GM12878 (cell line): ENCODE results near the gene SUMF1. TPM values are rescaled to one million over a fixed set of nuclear protein-coding genes. Genes with fewer than 3 reads are reported as not detected.

Experiments used
- ATAC-seq: fragments of 200-7000 bp; cut with Tn5 transposase; 3 replicates; pipeline ENCODE4 v1.9.1; 2020; ENCODE audit warnings: mild to moderate bottlenecking, moderate library complexity
- BruUV-seq: library from RNA; stranded (reverse); fragments of 400-500 nt; replicated peaks from 2 replicates; lab custom pipeline; 2021; lab: Mats Ljungman, UMichigan
- CTCF ChIA-PET: fragments of 300-600 bp; sonication (Branson Sonifier 250); formaldehyde crosslinking; extraction: SDS; loops from one replicate; lab custom pipeline; 2021; ENCODE audit warnings: inconsistent platforms; lab: Yijun Ruan, JAX
- POLR2A ChIA-PET: fragments of 350-600 bp; formaldehyde crosslinking; extraction: SDS; loops from one replicate; lab custom pipeline; 2021; ENCODE audit warnings: inconsistent platforms; lab: Charles Lee
- RAD21 ChIA-PET: fragments of 300-600 bp; sonication (Branson Sonifier 250); formaldehyde crosslinking; loops from one replicate; lab custom pipeline; 2023; ENCODE audit warnings: antibody characterized with exemption; ENCODE audit not compliant: unreplicated experiment; lab: Charles Lee
- SMC1A ChIA-PET: fragments of 300-600 bp; sonication (Branson Sonifier 250); formaldehyde crosslinking; loops from one replicate; lab custom pipeline; 2023; ENCODE audit not compliant: unreplicated experiment, uncharacterized antibody; lab: Charles Lee
- DNase-seq: peaks from one replicate; pipeline ENCODE4 v3.0.0-alpha.2; 2011; ENCODE audit warnings: low read depth, low spot score
- FAIRE-seq: peaks from 3 replicates; lab custom pipeline; 2011; peaks lifted over from hg19 to GRCh38; lab: Jason Lieb, UNC
- H2AFZ ChIP-seq: 2 replicates; pipeline ENCODE4 v1.6.0; 2011; ENCODE audit warnings: low read depth, low read length, control low read depth; ENCODE audit not compliant: control insufficient read depth
- H3K27ac ChIP-seq: 2 replicates; pipeline ENCODE4 v1.5.1; 2011; ENCODE audit warnings: control low read depth; ENCODE audit not compliant: control insufficient read depth, insufficient read depth
- H3K27me3 ChIP-seq, 2 experiments: replicated peaks in 1 of 2; 2 replicates each; pipeline versions ENCODE4 v1.6.0 to v1.6.1; 2011; ENCODE audit warnings: low read length in 1 of 2; ENCODE audit not compliant: control insufficient read depth in 2 of 2, insufficient read depth in 2 of 2
- H3K36me3 ChIP-seq, 2 experiments: 2 replicates each; pipeline ENCODE4 v1.5.1; 2011; ENCODE audit warnings: low read length in 1 of 2; ENCODE audit not compliant: control insufficient read depth in 2 of 2, insufficient read depth in 2 of 2
- H3K4me1 ChIP-seq: 2 replicates; pipeline ENCODE4 v1.6.1; 2011; ENCODE audit warnings: mild to moderate bottlenecking, low read length, moderate library complexity, mixed read lengths; ENCODE audit not compliant: control insufficient read depth, insufficient read depth
- H3K4me2 ChIP-seq: 2 replicates; pipeline ENCODE4 v1.6.0; 2011; ENCODE audit warnings: control low read depth; ENCODE audit not compliant: control insufficient read depth, insufficient read depth
- H3K4me3 ChIP-seq: fragments of 200-600 bp; sonication (generic); 2 replicates; pipeline ENCODE4 v1.5.1; 2016
- H3K79me2 ChIP-seq: 2 replicates; pipeline ENCODE4 v1.6.0; 2011; ENCODE audit warnings: low read length; ENCODE audit not compliant: control insufficient read depth, insufficient read depth
- H3K9ac ChIP-seq: 2 replicates; pipeline ENCODE4 v1.8.0; 2011; ENCODE audit warnings: low read length, control low read depth, mixed read lengths; ENCODE audit not compliant: control insufficient read depth, insufficient read depth
- H3K9me3 ChIP-seq: replicated peaks from 3 replicates; pipeline ENCODE4 v1.5.1; 2011; ENCODE audit warnings: mild to moderate bottlenecking, low read length; ENCODE audit not compliant: control insufficient read depth, insufficient read depth
- H4K20me1 ChIP-seq: 2 replicates; pipeline ENCODE4 v1.6.0; 2011; ENCODE audit not compliant: control insufficient read depth, insufficient read depth
- EED ChIP-seq: sonication (generic); IDR thresholded peaks from 2 replicates; pipeline ENCODE4 v1.6.1; 2016; ENCODE audit warnings: antibody characterized with exemption, low read depth
- HDAC2 ChIP-seq: fragments of 200-600 bp; sonication (generic); IDR thresholded peaks from 2 replicates; pipeline ENCODE4 v1.6.1; 2017
- MEF2B ChIP-seq: fragments of 450-650 bp; IDR thresholded peaks from 2 replicates; pipeline ENCODE4 v1.6.1; 2018; ENCODE audit warnings: mild to moderate bottlenecking, moderate library complexity; ENCODE audit not compliant: partially characterized antibody, poor library complexity, severe bottlenecking
- MTA2 ChIP-seq: fragments of 450-650 bp; IDR thresholded peaks from 2 replicates; pipeline ENCODE4 v1.6.1; 2016; ENCODE audit warnings: low read depth, mild to moderate bottlenecking, moderate library complexity
- NBN ChIP-seq: fragments of 450-650 bp; IDR thresholded peaks from 2 replicates; pipeline ENCODE4 v1.6.1; 2016
- NR2C2 ChIP-seq: IDR thresholded peaks from 2 replicates; pipeline ENCODE4 v1.6.1; 2011; ENCODE audit warnings: borderline replicate concordance, low read depth; ENCODE audit not compliant: control insufficient read depth, insufficient read length
- PAX8 ChIP-seq: fragments of 450-650 bp; IDR thresholded peaks from 2 replicates; pipeline ENCODE4 v1.6.1; 2017; ENCODE audit warnings: mild to moderate bottlenecking, moderate library complexity
- RCOR1 ChIP-seq: conservative IDR thresholded peaks from 2 replicates; pipeline ENCODE4 v1.6.1; 2012; ENCODE audit warnings: low read depth, low read length, improper control_type of control experiment
- ZNF207 ChIP-seq: fragments of 450-650 bp; IDR thresholded peaks from 2 replicates; pipeline ENCODE4 v1.6.1; 2014; ENCODE audit warnings: antibody characterized with exemption, mild to moderate bottlenecking, borderline replicate concordance
- WGBS: methylation state at CpG from one replicate; pipeline ENCODE4 v1.1.6; 2016; ENCODE audit warnings: low lambda C conversion rate; ENCODE audit not compliant: insufficient replicate concordance, insufficient coverage; ENCODE audit errors: missing lambda C conversion rate; 5-methylcytosine and 5-hydroxymethylcytosine counted together
- in situ Hi-C: fragments of 300-500 bp; cut with MboI; formaldehyde crosslinking; loops from 9 replicates; pipeline ENCODE4 v1.14.3; 2018; ENCODE audit warnings: mixed read lengths
- intact Hi-C: fragments of 100-400 bp; cut with micrococcal nuclease; formaldehyde crosslinking; loops from one replicate; pipeline ENCODE4 v1.14.2; 2022; ENCODE audit not compliant: unreplicated experiment
- polyA plus RNA-seq, 11 experiments: library from polyadenylated mRNA; depleted of rRNA in 4 of 11; unstranded in 6 of 11; stranded (reverse) in 5 of 11; fragments of >200 nt; fragmentation: Nextera tagmentation in 4 of 11; fragmentation: Illumina TruSeq in 1 of 11; extraction: Ambion mirVana in 4 of 11; extraction: Trizol in 1 of 11; gene quantifications; 1 replicate in 1 of 11; 2 replicates in 10 of 11; pipeline versions ENCODE4 v1.2.1 to v1.2.3, GENCODE V29; 2011 to 2016; ENCODE audit warnings: inconsistent platforms in 2 of 11, missing spikeins in 2 of 11, low read depth in 1 of 11
- total RNA-seq, 4 experiments: library from RNA; depleted of rRNA in 3 of 4; stranded (reverse); fragments of >200 nt in 3 of 4; fragmentation: Illumina TruSeq in 1 of 4; extraction: Trizol in 1 of 4; gene quantifications; 2 replicates each; pipeline versions ENCODE4 v1.2.1 to v1.2.3, GENCODE V29; 2013 to 2021
- TF ChIP-seq, protein P1 (sequence below): fragments of 450-650 bp; formaldehyde crosslinking; IDR thresholded peaks from 2 replicates; pipeline ENCODE4 v1.4.0; 2022; ENCODE audit warnings: mild to moderate bottlenecking, moderate library complexity
- TF ChIP-seq, protein P2 (sequence below): IDR thresholded peaks from 2 replicates; pipeline ENCODE4 v1.6.1; 2011; ENCODE audit warnings: low read depth, mild to moderate bottlenecking, low read length, moderate library complexity, borderline replicate concordance; ENCODE audit errors: extremely low read depth
- TF ChIP-seq, protein P3 (sequence below): fragments of 450-650 bp; IDR thresholded peaks from 2 replicates; pipeline ENCODE4 v1.6.1; 2017; ENCODE audit warnings: borderline replicate concordance
- TF ChIP-seq, protein P4 (sequence below): fragments of 450-650 bp; IDR thresholded peaks from 2 replicates; pipeline ENCODE4 v1.6.1; 2017; ENCODE audit warnings: mild to moderate bottlenecking, moderate library complexity

Gene SUMF1
- total and polyA plus RNA-seq, 10 of the 15 experiments (the other 5 are each of a cell fraction or from before 2014, with no cell fraction given) = 3.2 to 14.3 (median 8.5) TPM

DNA sequence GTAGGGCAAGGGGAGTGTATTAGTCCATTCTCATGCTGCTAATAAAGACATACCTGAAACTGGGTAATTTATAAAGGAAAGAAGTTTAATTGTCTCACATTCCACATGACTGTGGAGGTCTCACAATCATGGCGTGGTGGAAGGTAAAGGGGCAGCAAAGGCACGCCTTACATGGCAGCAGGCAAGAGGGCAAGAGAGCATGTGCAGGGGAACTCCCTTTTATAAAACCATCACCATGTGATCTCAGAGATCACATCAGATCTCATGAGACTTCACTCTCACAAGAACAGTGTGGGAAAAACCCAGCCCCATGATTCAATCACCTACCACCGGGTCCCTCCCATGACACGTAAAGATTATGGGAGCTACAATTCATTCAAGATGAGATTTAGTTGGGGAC lies 41.4 kb downstream of the SUMF1 start:
- Histone ChIP-seq H3K36me3 (no peaks in the 10 kb centered on the region), H3K79me2 (no peaks in the 10 kb centered on the region), H4K20me1 (no peaks in the 10 kb centered on the region), H3K4me3 (no peak overlapping the region), H3K9me3 (peaks cover 1% of the 10 kb centered on the region; the same call in 2 of the 3 replicates), H3K4me2 (no peak overlapping the region), H3K9ac (no peak overlapping the region), H3K4me1 (peaks cover 11% of the 10 kb centered on the region), H3K27me3 (no peaks in the 10 kb centered on the region), H3K27ac (peak overlapping the region; percentile 33; the same call in 1 of the 2 replicates), H2AFZ (no peak overlapping the region; the same call in 1 of the 2 replicates)
- DNase-seq (no peak), FAIRE-seq (no peak), ATAC-seq (peak; percentile 67)
- BruUV-seq = no TSS peak
- intact Hi-C loops (loop anchor here (5.0 kb wide), 2 partner anchors 67 to 82 kb away; partner anchors contain the start of gene ITPR1), in situ Hi-C loops (no loop called here)
- ChIA-PET POLR2A (interaction anchor here (0.9 to 2.4 kb wide), 2 partner anchors 16 to 28 kb away, joined by 4 to 8 read pairs; no protein-coding TSS in a partner anchor), SMC1A (interaction anchor here (1.1 to 3.3 kb wide), 7 partner anchors 9 to 75 kb away, joined by 5 to 16 read pairs (median 6); partner anchors contain the start of gene SUMF1), CTCF (interaction anchor here (1.7 kb wide), 1 partner anchor 208 kb away, joined by 5 read pairs; no protein-coding TSS in a partner anchor), RAD21 (interaction anchor here (1.1 to 4.4 kb wide), 5 partner anchors 16 to 330 kb away, joined by 4 to 19 read pairs (median 5); partner anchors contain the start of gene ITPR1)
- 56% methylated on average over 4 of the region's 4 CpGs for WGBS
- no peak for TF ChIP-seq EED
- TF ChIP-seq, protein P1, sequence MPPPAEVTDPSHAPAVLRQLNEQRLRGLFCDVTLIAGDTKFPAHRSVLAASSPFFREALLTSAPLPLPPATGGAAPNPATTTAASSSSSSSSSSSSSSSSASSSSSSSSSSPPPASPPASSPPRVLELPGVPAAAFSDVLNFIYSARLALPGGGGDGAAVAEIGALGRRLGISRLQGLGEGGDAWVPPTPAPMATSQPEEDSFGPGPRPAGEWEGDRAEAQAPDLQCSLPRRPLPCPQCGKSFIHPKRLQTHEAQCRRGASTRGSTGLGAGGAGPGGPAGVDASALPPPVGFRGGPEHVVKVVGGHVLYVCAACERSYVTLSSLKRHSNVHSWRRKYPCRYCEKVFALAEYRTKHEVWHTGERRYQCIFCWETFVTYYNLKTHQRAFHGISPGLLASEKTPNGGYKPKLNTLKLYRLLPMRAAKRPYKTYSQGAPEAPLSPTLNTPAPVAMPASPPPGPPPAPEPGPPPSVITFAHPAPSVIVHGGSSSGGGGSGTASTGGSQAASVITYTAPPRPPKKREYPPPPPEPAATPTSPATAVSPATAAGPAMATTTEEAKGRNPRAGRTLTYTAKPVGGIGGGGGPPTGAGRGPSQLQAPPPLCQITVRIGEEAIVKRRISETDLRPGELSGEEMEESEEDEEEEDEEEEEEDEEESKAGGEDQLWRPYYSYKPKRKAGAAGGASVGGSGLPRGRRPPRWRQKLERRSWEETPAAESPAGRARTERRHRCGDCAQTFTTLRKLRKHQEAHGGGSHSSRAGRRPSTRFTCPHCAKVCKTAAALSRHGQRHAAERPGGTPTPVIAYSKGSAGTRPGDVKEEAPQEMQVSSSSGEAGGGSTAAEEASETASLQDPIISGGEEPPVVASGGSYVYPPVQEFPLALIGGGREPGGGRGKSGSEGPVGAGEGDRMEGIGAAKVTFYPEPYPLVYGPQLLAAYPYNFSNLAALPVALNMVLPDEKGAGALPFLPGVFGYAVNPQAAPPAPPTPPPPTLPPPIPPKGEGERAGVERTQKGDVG = 0 out of 2 replicates have a peak, but pooled peaks have one; percentile 19
- TF ChIP-seq, protein P2, sequence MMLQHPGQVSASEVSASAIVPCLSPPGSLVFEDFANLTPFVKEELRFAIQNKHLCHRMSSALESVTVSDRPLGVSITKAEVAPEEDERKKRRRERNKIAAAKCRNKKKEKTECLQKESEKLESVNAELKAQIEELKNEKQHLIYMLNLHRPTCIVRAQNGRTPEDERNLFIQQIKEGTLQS = no peak
- TF ChIP-seq, protein P3, sequence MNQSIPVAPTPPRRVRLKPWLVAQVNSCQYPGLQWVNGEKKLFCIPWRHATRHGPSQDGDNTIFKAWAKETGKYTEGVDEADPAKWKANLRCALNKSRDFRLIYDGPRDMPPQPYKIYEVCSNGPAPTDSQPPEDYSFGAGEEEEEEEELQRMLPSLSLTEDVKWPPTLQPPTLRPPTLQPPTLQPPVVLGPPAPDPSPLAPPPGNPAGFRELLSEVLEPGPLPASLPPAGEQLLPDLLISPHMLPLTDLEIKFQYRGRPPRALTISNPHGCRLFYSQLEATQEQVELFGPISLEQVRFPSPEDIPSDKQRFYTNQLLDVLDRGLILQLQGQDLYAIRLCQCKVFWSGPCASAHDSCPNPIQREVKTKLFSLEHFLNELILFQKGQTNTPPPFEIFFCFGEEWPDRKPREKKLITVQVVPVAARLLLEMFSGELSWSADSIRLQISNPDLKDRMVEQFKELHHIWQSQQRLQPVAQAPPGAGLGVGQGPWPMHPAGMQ = no peak
- TF ChIP-seq MEF2B = peak; percentile 85
- peak; percentile 67 for TF ChIP-seq NBN
- TF ChIP-seq, protein P4, sequence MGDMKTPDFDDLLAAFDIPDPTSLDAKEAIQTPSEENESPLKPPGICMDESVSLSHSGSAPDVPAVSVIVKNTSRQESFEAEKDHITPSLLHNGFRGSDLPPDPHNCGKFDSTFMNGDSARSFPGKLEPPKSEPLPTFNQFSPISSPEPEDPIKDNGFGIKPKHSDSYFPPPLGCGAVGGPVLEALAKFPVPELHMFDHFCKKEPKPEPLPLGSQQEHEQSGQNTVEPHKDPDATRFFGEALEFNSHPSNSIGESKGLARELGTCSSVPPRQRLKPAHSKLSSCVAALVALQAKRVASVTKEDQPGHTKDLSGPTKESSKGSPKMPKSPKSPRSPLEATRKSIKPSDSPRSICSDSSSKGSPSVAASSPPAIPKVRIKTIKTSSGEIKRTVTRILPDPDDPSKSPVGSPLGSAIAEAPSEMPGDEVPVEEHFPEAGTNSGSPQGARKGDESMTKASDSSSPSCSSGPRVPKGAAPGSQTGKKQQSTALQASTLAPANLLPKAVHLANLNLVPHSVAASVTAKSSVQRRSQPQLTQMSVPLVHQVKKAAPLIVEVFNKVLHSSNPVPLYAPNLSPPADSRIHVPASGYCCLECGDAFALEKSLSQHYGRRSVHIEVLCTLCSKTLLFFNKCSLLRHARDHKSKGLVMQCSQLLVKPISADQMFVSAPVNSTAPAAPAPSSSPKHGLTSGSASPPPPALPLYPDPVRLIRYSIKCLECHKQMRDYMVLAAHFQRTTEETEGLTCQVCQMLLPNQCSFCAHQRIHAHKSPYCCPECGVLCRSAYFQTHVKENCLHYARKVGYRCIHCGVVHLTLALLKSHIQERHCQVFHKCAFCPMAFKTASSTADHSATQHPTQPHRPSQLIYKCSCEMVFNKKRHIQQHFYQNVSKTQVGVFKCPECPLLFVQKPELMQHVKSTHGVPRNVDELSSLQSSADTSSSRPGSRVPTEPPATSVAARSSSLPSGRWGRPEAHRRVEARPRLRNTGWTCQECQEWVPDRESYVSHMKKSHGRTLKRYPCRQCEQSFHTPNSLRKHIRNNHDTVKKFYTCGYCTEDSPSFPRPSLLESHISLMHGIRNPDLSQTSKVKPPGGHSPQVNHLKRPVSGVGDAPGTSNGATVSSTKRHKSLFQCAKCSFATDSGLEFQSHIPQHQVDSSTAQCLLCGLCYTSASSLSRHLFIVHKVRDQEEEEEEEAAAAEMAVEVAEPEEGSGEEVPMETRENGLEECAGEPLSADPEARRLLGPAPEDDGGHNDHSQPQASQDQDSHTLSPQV = peak; percentile 91
- no peak for TF ChIP-seq RCOR1
- TF ChIP-seq MTA2 = 0 out of 2 replicates have a peak, but pooled peaks have one; percentile 37
- no peak for TF ChIP-seq ZNF207
- TF ChIP-seq PAX8 = no peak; the same call in 1 of the 2 replicates
- no peak for TF ChIP-seq NR2C2
- no peak for TF ChIP-seq HDAC2
